HK-2 (cell line): ENCODE results near the gene RAF1.
A peak's percentile ranks its signal among the peaks of the same experiment; 100 is the strongest.
"Not testable (repeated sequence)": the region's sequence is repeated elsewhere in the genome, so short reads cannot be mapped to it uniquely, and the experiment has no call there.

Experiments
- DNase-seq: peaks from one replicate; pipeline ENCODE4 v3.0.0-alpha.2; 2018; ENCODE audit not compliant: unreplicated experiment

The RAF1 gene

DNA sequence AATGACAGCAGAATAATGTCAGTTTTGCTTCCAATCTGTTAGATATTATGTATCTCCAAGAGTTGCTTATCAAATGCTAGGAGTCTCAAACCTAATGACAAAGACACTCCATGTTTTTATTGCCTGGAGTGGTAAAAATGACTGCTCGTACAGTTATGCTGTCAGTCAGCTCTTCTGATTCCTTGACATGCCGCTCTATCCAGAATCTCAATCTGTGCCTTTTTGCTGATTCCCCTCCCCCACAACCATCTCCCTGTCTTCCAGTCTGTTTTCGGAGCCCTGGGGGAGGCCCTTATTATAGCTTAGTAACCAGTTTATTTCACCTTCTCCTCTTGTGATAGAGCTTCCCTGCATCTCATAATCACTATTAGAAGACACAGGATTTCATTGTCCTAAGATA, 104.4 kb downstream of the RAF1 start:
- DNase-seq: no peak

DNA sequence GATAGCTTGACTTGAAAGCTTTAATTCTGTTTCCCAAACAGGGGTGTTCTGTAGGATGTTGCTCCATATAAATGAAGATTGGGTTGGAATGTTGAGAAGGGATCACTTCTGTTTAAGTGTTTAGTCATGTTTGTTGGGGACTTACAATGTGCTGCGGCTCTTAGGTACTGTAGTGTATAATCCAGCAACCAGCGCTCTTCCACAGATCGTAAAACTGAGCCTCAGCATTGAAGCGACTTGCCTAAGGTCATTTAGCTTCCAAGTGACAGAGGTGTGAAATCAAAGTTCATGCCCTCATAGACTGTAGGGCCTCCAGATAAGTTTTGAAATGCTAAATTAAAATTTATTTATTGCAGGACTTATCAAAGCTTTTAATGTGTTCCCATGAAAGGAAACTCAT, 105.2 kb downstream of the RAF1 start:
- no peak for DNase-seq

DNA sequence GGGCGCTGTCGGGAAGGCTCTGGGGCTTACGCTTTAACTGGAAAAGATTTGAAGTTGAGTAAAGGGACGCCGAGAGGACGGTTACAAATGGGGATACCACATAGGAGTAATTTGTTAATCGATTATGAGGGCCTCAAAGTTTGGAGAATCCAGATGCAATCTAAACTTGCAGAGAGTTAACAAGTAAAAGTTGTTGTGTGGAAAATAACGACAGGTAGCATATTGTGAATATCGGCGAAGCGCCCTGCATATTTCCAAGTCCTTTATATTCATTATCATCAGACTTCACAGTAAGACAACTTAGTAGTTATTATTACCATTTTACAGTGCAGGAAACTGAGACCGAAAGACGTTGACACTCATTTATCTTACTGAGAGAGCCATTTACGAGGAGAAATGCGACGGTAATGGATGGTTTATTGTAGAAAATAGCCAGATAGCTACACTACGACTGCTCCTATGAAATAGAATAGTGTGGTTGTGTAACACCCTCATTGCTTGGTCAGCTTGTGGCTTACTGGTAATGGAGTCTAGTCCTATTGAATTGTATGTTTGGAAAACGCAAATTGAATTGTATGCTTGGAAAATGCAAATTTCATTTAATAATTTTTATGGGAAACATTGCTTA, 106.3 kb downstream of the RAF1 start:
- DNase-seq: no peak

DNA sequence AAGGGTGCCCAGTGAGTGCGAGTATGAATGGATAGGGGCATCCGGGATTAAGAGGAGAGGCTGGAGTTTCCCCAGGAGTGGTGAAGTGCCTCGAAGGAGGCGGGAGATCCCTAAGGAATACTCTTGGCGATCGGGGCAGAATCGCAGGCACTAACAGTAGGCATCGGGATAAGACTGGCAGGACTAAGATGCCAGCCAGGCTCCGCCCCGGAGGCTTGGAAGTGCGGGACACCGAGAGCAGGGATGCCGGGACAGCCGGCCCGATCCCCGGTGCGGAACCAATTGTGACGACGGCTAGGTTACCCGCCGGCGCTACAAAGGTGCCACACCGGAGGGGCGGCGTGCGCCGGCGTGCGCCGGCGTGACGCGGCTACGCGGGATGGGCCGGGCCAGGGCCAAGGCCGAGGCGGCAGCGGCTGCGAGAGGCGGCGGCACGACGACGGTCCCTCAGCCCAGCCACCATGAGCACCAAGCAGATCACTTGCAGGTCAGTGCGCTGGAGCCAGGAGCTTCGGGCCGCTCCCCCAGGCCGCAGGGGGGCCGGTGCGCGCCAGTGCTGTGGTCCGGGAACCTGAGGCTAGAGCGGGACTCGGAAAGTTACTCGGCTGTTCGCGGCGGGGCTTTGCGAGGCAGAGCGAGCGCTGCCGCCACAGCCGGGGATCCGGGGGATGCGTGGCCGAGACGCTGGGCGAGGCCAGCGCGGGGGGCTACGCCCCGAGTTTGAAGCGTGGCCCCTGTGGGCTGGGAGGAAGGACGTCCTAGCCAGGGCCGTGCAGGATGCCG, 107.0 kb downstream of the RAF1 start, which contains the start of gene MKRN2:
Gene MKRN2 (plus strand): TSS at position 398 of the 783 bp plus-strand sequence. CDS start 64 bp downstream, at position 462.
- DNase-seq: peak; percentile 85

DNA sequence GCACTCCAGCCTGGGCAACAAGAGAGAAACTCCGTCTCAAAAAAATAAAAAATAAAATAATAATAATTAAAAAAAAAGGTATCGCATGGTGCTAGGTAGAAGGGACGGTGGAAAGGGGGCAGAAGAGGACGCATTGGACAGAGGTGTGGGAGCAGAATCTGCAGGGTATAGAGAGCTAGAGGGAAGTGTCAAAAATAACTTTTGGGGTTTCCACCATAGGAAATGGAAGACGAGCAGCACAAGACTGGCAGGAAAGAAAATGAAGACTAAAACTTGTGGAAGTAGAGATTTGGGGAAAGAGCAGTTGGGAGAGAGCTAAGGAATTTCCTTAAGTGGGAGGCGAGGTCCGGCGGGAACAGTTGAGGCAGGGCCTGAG, 107.6 kb downstream of the RAF1 start:
- no peak for DNase-seq

DNA sequence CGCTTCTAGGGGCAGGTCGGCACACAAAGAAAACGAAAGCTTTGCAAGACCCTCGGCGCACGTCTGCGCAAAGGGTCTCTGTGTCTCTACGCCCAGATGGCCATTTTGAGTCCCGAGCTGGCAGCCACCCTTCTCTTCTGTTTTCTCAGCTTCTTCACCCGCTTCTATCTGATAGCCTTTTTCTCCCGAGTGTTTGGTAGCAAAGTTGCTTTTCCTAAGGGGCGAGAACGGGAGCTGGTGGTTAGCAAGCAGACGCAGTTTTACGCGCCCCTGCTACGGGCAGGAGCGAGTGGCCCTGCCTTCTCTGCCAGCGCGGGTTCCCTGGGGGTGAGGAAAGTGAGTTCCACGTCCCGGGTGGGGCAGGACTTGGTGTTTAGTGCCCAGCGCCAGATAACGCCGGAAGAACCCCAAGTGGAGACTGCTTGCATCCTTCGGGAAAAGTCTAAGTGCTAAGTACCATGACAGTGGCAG, 110.0 kb downstream of the RAF1 start:
- DNase-seq: no peak

DNA sequence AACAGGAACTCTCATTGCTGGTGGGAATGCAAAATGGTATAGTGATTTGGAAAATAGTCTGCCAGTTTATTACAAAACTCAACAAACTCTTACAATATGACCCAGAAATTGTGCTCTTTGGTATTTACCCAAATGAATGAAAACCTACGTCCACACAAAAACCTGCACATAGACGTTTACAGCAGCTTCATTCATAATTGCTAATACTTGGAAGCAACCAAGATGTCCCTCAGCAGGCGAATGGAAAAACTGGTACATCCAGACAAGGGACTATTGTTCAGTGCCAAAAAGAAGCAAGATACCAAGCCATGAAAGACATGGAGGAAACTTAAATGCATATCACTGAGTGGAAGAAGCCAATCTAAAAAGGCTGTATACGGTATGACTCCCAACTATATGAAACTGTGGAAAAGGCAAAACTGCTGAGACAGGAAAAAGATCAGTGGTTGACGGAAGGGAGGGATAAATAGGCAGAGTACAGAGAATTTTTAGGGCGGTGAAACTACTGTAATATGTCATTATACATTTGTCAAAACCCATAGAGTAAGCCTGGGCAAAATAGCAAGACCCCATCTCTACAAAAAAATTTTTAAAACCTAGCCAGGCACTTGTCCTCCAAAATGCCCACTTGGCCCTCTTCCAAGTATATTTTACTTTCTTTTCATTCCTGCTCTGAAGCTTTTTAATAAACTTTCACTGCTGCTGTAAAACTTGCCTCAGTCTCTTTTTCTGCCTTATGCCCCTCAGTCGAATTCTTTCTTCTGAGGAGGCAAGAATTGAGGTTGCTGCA, 113.8 kb downstream of the RAF1 start:
- no peak for DNase-seq

DNA sequence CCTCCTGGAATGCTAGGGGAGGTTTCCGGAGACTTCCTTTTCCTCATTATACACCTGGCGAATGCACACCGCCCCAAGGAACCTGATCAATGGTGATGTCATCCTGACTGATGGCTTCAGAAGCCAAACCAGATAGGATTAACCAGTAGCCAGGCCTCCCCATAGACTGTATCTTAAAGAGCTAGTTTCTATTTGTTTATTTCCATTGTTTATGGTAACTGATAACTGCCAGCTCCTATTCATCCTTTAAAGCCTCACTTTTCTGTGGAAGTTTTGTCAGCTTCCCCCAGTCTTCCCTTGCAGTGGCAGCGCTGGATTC, 118.5 kb downstream of the RAF1 start, which contains the start of gene MKRN2OS:
Gene MKRN2OS (minus strand): TSS at position 27 of the 319 bp plus-strand sequence. CDS start 35 bp downstream, outside the sequence.
- DNase-seq: no peak

DNA sequence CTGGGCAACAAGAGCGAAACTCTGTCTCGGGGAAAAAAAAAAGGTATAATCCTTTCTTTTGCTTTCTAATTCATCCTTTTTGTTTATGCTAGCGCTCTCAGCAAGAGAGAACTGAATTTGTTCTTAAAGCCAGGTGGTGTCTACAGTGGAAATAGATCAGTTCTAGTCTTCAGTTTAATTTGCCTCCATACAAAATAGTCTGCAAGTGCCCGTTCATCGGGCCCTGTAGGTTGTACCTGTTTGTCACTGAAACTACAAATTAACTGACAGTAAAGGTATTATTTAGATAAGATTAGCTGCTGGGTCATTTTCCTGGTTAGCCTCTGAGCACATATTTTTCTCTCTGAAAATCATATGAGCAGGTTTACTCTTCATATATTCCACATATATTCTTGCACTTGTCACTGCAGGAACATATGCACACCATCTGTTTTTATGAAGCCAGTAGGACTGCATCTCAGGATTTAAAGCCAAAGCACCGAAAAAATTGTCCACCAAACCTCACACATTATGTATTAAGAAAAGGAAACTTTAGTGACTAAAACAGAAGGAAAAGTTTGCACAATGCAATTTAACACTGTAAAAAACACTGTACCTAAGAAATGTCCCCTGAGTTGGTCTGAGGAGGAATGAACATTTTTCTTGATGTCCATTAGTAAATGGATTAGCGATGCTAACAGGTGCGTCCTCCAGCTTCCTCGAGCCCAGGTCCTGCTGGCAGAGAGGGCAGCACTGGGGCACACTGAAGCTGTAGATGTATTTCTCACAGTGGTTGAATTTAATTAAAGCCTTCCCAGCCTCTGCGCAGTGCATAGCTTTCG, 119.1 kb downstream of the RAF1 start:
- no peak for DNase-seq

DNA sequence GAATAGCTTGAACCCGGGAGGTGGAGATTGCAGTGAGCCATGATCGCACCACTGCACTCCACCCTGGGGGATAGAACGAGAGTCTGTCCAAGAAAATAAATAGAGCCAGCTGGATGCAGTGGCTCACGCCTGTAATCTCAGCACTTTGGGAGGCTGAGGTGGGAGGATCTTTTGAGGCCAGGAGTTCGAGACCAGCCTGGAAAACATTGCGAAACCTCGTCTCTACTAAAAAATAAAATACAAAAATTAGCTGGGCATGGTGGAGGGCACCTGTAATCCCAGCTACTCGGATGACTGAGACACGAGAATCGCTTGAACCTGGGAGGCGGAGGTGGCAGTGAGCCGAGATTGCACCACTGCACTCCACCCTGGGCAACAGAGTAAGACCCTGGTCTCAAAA, 120.4 kb downstream of the RAF1 start:
- DNase-seq: not testable (repeated sequence)

DNA sequence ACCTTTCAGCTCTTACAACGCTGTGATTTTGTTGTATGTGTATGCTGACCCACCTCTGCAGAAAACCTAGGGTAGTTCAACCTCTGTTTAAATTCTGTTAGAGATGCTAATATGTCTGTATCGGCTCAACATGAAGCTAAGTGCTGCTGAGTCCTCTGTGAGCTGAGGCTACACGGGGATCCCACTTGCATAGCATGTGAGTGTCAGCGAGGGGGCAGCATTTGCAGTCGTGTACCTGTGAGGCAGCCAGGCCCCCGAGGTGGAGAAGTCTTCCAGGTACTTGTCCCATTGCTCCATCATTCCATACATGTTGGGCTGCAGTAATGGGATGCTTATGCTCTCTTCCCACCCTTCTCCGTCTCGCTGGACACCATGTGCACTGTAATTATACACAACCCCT, 122.3 kb downstream of the RAF1 start:
- no peak for DNase-seq

DNA sequence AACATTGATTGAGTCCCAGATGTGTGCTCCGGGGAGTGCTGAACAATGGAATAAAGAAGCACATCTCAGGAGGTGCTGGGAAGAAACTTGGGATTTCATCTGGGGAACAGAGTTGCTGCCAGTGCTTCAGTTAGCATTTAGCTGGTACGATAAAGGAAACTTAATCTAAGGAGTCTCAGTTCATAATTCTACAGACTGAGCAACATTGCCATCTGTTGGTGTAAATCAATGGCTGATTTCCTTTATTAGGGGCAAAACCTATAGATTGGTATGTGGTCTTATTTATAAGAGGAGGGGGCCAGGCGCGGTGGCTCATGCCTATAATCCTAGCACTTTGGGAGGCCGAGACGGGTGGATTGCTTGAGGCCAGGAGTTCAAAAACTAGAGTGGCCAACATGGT, 127.5 kb downstream of the RAF1 start:
- no peak for DNase-seq
